ENCODE data around the gene TTLL11. TPM values are rescaled to one million over a fixed set of nuclear protein-coding genes. Genes with fewer than 3 reads are reported as not detected.

TTLL11 gene
- total RNA-seq, 6 experiments from 2014 or later, result 3.2 to 5.2 (median 4.1) TPM

GRCh38 chr9:121788686-121789366 is 304.3 kb downstream of the TTLL11 start:
- H3K36me3 ChIP-seq, result peaks cover 0 to 1% (median 0%) of the 10 kb centered on the region in 4 donors
- TF ChIP-seq CTCF (IDR thresholded peaks at IDR 0.05), result no peak
- TF ChIP-seq POLR2A (IDR thresholded peaks at IDR 0.05), result no peak
- H3K27ac ChIP-seq, result no peak overlapping the region
- DNase-seq, result no peak
- intact Hi-C loops (cut with DNase I), result no loop called here
- H3K4me1 ChIP-seq, result no peaks in the 10 kb centered on the region
- WGBS (ENCODE audit: insufficient coverage, low coverage, low lambda C conversion rate, missing lambda C conversion rate), result 80% methylated on average over 9 of the region's 15 CpGs
- H3K27me3 ChIP-seq, result no peaks in the 10 kb centered on the region
- no peaks in the 10 kb centered on the region for H3K9me3 ChIP-seq
- ATAC-seq, result no peak
- H3K4me3 ChIP-seq, result no peak overlapping the region

GRCh38 chr9:121786998-121787422 is 306.1 kb downstream of the TTLL11 start:
- intact Hi-C loops (cut with DNase I), result no loop called here
- 79% methylated on average over 4 of the region's 8 CpGs for WGBS (ENCODE audit: insufficient coverage, low coverage, low lambda C conversion rate, missing lambda C conversion rate)
- DNase-seq (no peak), ATAC-seq (no peak)
- no peaks in the 10 kb centered on the region for H3K9me3 ChIP-seq
- no peaks in the 10 kb centered on the region for H3K4me1 ChIP-seq
- TF ChIP-seq POLR2A (IDR thresholded peaks at IDR 0.05) (no peak), CTCF (IDR thresholded peaks at IDR 0.05) (no peak)
- no peak overlapping the region for H3K27ac ChIP-seq
- H3K4me3 ChIP-seq, result no peak overlapping the region
- no peaks in the 10 kb centered on the region for H3K27me3 ChIP-seq
- H3K36me3 ChIP-seq, result peaks cover 0 to 7% (median 2%) of the 10 kb centered on the region in 4 donors

DNA sequence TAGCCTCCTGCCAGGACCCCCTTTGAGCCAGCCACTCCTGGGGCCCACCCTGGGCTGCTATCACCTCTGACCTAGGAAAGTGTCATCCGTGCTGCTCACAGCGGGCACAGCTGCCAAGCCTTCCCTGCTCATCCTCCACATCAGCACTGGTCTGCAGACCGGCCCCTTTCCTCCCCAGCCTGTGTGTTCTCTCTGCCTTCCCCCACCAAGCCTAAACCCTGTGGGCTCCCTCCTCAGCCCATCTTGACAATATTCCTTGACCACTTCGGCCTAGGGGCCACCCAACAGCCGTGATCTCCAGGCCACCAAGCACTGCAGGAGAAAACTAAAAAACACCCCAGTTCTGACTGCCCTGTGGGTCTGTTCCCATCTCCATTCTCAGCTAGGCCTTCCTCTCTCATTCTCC is 306.6 kb downstream of the TTLL11 start:
- Histone ChIP-seq H3K27me3 (no peaks in the 10 kb centered on the region), H3K36me3 (peaks cover 0 to 11% (median 4%) of the 10 kb centered on the region in 4 donors), H3K27ac (no peak overlapping the region), H3K4me1 (no peaks in the 10 kb centered on the region), H3K9me3 (no peaks in the 10 kb centered on the region), H3K4me3 (no peak overlapping the region)
- intact Hi-C loops (cut with DNase I), result no loop called here
- TF ChIP-seq CTCF (IDR thresholded peaks at IDR 0.05), result no peak
- TF ChIP-seq POLR2A (IDR thresholded peaks at IDR 0.05), result no peak
- ATAC-seq, result no peak
- WGBS (ENCODE audit: insufficient coverage, low coverage, low lambda C conversion rate, missing lambda C conversion rate), result no CpG with 5 or more reads among the region's 5 CpGs
- DNase-seq, result no peak

DNA sequence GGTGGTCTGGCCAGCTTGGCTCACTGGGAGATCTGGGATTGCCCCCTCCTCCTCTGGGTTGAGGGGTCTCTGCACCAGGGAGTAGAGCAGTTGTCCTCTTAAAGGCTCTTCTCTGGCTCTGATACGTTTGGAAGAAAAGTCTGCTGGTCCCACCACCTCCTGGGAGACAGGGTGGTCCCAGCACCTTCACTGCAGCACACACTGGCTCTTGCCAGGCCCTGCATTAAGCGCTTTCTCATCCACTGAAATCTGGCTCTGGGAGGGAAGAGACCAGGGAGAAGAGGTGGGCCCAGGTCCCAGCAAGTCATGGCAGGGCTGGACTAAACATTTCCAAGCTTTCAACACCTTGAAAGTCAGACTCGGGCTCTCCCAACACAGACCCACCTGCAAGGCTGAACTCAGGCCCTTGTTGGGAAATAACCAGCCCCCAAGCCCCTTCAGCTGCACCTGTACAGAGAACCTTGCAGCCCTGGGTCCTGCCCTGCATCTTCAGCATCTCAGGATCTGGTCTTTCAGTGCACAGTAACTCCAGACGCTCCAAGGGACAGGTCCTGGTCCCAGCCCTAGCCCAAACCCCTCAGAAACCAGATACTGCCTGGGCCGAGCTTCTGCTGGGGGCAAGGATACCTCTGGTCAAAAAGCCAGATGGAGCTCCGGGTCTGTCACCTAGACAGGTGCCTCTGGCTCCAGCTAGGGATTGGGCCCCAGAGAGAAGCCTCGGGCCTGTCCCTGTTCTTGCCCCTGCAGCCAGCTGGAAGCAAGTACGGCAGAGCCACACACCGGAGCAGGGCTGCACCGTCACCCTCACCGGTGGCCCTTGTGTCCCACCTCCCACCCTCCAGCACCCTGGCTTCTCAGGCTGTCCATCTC is 307.2 kb downstream of the TTLL11 start:
- Histone ChIP-seq H3K36me3 (peaks cover 0 to 17% (median 6%) of the 10 kb centered on the region in 4 donors), H3K9me3 (no peaks in the 10 kb centered on the region), H3K27me3 (no peaks in the 10 kb centered on the region), H3K27ac (no peak overlapping the region), H3K4me3 (no peak overlapping the region), H3K4me1 (no peaks in the 10 kb centered on the region)
- TF ChIP-seq POLR2A (IDR thresholded peaks at IDR 0.05) (no peak), CTCF (IDR thresholded peaks at IDR 0.05) (no peak)
- ATAC-seq, result no peak
- 93% methylated on average over 3 of the region's 11 CpGs for WGBS (ENCODE audit: insufficient coverage, low coverage, low lambda C conversion rate, missing lambda C conversion rate)
- intact Hi-C loops (cut with DNase I), result no loop called here
- no peak for DNase-seq

All from right lobe of liver (tissue), 6 donors.